SH-SY5Y (cell line): ENCODE results near the gene UTS2R.

Experiments used
- GATA2 ChIP-seq: IDR thresholded peaks from 2 replicates; pipeline ENCODE4 v1.6.1; 2011; ENCODE audit warnings: mild to moderate bottlenecking, low read depth, low read length
- GATA3 ChIP-seq: IDR thresholded peaks from 2 replicates; pipeline ENCODE4 v1.6.1; 2011; ENCODE audit warnings: low read depth, mild to moderate bottlenecking, low read length, moderate library complexity

DNA sequence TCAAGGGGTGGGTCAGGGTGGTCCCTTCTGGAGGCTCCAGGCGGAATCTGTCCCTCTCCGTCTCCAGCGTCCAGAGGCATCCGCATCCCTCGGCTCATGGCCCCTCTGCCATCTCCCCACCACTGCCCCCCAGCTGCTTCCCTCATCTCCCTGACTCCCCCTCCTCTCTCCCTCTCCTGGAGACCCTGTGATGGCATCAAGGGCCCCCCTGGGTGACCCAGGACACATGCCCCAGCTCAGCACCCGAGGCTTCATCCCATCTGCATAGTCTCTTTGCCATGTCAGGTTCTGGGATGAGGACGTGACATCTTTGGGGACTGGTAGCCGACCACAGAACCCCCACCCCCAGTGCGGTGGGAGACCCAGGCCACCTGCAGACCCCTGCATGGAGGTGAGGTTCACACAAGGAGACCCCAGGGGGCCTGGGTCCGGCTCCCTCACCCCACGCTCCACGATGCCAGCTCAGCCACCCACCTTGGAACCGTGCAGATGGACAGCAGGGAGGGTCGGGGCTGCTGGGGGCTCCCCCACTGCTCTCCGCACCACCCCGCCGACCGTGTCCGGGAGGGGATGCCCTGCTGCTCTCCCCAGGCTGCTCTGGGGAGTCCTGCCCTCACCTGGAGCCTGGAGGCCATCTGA, 41.8 kb upstream of the UTS2R start:
- TF ChIP-seq GATA2 (no peak), GATA3 (no peak)
